ENCODE data around the gene KCND3.
A peak's percentile ranks its signal among the peaks of the same experiment; 100 is the strongest.

KCND3 gene

DNA sequence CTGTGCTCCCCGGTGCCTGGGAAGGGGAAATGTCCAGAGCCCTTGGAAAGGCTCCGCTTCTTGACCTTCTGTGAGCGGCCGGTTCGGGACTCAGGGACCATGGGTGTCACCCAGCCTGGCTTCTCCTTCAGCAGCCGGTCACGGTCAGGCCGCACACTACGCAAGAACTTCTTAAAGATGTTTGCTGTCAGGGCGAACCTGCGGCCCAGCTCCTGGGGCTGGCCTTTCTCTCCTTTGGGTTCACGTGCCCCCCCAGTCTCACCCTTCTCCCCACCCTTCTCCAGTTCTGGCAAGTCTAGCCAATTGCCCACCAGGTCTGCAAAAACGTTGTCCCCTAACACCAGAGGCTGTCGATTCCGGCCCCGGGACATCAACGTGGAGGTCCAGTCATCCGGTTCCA, 262.4 kb downstream of the KCND3 start (continued):
- TF ChIP-seq YY2 (tag by site-specific recombination; IDR thresholded peaks at IDR 0.05) (no peak), GLI4 (tag by site-specific recombination; IDR thresholded peaks at IDR 0.05) (no peak), SALL2 (tag by site-specific recombination; IDR thresholded peaks at IDR 0.05; ENCODE audit: borderline replicate concordance) (no peak), ZIC2 (tag by site-specific recombination; IDR thresholded peaks at IDR 0.05) (no peak), ZNF664 (tag by site-specific recombination; IDR thresholded peaks at IDR 0.05) (no peak), ZNF248 (tag by site-specific recombination; IDR thresholded peaks at IDR 0.05) (no peak)

DNA sequence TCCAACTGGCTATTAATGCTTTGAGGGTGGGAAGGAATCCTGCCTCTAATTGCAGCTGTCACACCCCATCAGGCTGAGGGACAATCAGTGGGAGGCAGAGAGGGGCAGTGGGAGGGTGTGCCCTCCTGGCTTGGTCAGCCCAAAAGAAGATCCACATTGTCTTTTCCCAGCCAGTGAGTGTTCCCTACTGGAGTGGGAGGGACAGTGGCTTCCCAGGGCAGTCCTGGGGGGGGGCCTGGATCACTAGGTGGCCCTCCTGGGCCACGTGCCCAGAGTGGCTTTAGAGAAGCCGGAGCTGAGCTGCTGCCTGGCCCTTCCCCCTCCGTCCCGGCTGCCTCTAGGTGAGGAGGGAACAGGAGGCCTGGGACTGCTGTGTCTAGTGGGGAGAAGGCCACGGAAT, 264.3 kb downstream of the KCND3 start:
- CTCF ChIA-PET: interaction anchor here (0.9 to 1.8 kb wide), 2 partner anchors 9 to 217 kb away, joined by 3 to 6 read pairs; no protein-coding TSS in a partner anchor
- no peak for TF ChIP-seq ZNF426 (tag by site-specific recombination; IDR thresholded peaks at IDR 0.05)
- TF ChIP-seq ZNF530 (tag by site-specific recombination; IDR thresholded peaks at IDR 0.05; ENCODE audit: low read depth): no peak
- peak; percentile 75 for TF ChIP-seq GLIS2 (tag by site-specific recombination; IDR thresholded peaks at IDR 0.05)
- peak; percentile 91 for TF ChIP-seq GLIS1 (tag by site-specific recombination; IDR thresholded peaks at IDR 0.05)
- TF ChIP-seq, protein P1, sequence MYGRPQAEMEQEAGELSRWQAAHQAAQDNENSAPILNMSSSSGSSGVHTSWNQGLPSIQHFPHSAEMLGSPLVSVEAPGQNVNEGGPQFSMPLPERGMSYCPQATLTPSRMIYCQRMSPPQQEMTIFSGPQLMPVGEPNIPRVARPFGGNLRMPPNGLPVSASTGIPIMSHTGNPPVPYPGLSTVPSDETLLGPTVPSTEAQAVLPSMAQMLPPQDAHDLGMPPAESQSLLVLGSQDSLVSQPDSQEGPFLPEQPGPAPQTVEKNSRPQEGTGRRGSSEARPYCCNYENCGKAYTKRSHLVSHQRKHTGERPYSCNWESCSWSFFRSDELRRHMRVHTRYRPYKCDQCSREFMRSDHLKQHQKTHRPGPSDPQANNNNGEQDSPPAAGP (tag by site-specific recombination; IDR thresholded peaks at IDR 0.05): 0 out of 2 replicates have a peak, but pooled peaks have one; percentile 27
- no peak for TF ChIP-seq ZNF311 (tag by site-specific recombination; IDR thresholded peaks at IDR 0.05; ENCODE audit: borderline replicate concordance)
- 0 out of 2 replicates have a peak, but pooled peaks have one; percentile 13 for TF ChIP-seq ZNF394 (tag by site-specific recombination; IDR thresholded peaks at IDR 0.05; ENCODE audit: borderline replicate concordance)
- TF ChIP-seq ZNF341 (tag by site-specific recombination; IDR thresholded peaks at IDR 0.05; ENCODE audit: low read depth): peak; percentile 31; the same call in 1 of the 2 replicates
- TF ChIP-seq ZNF548 (tag by site-specific recombination; IDR thresholded peaks at IDR 0.05): no peak
- TF ChIP-seq ZIC2 (tag by site-specific recombination; IDR thresholded peaks at IDR 0.05): peak; percentile 85
- no peak for TF ChIP-seq ZNF19 (tag by site-specific recombination; IDR thresholded peaks at IDR 0.05; ENCODE audit: low read depth)
- TF ChIP-seq PATZ1 (tag by site-specific recombination; IDR thresholded peaks at IDR 0.05): peak; percentile 59; the same call in 1 of the 2 replicates
- TF ChIP-seq SP2 (tag by site-specific recombination; IDR thresholded peaks at IDR 0.05): peak; percentile 20; the same call in 1 of the 2 replicates
- no peak for TF ChIP-seq ZNF146 (tag by site-specific recombination; IDR thresholded peaks at IDR 0.05)
- TF ChIP-seq EGR2 (tag by site-specific recombination; IDR thresholded peaks at IDR 0.05; ENCODE audit: low read depth): peak; percentile 61
- 0 out of 2 replicates have a peak, but pooled peaks have one; percentile 24 for TF ChIP-seq IKZF3 (tag by site-specific recombination; IDR thresholded peaks at IDR 0.05)
- no peak for TF ChIP-seq HOXA7 (CRISPR knock-in tag; IDR thresholded peaks at IDR 0.05; ENCODE audit: borderline replicate concordance)
- TF ChIP-seq SP7 (tag by site-specific recombination; IDR thresholded peaks at IDR 0.05): peak; percentile 71
- TF ChIP-seq ZNF792 (tag by site-specific recombination; IDR thresholded peaks at IDR 0.05): no peak
- TF ChIP-seq ZFHX2 (tag by site-specific recombination; conservative IDR thresholded peaks at IDR 0.05): peak; percentile 67
- TF ChIP-seq KLF9 (tag by site-specific recombination; IDR thresholded peaks at IDR 0.05; ENCODE audit: low read depth): 0 out of 2 replicates have a peak, but pooled peaks have one; percentile 27
- TF ChIP-seq SCRT1 (tag by site-specific recombination; IDR thresholded peaks at IDR 0.05; ENCODE audit: borderline replicate concordance): no peak
- no peak for TF ChIP-seq ZNF76 (tag by site-specific recombination; IDR thresholded peaks at IDR 0.05; ENCODE audit: borderline replicate concordance, low read depth)
- TF ChIP-seq, protein P2, sequence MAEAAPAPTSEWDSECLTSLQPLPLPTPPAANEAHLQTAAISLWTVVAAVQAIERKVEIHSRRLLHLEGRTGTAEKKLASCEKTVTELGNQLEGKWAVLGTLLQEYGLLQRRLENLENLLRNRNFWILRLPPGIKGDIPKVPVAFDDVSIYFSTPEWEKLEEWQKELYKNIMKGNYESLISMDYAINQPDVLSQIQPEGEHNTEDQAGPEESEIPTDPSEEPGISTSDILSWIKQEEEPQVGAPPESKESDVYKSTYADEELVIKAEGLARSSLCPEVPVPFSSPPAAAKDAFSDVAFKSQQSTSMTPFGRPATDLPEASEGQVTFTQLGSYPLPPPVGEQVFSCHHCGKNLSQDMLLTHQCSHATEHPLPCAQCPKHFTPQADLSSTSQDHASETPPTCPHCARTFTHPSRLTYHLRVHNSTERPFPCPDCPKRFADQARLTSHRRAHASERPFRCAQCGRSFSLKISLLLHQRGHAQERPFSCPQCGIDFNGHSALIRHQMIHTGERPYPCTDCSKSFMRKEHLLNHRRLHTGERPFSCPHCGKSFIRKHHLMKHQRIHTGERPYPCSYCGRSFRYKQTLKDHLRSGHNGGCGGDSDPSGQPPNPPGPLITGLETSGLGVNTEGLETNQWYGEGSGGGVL (tag by site-specific recombination; IDR thresholded peaks at IDR 0.05): peak; percentile 35; the same call in 1 of the 2 replicates
- 0 out of 2 replicates have a peak, but pooled peaks have one; percentile 22 for TF ChIP-seq ZBTB8A (tag by site-specific recombination; IDR thresholded peaks at IDR 0.05)
- no peak for TF ChIP-seq ZNF211 (tag by site-specific recombination; IDR thresholded peaks at IDR 0.05; ENCODE audit: low read depth)
- POLR2A ChIA-PET: interaction anchor here (2.1 kb wide), 2 partner anchors 11 to 14 kb away, joined by 4 read pairs; partner anchors contain the start of gene INKA2
- no peaks in the 10 kb centered on the region for H3K9me3 ChIP-seq (ENCODE audit: control insufficient read depth, insufficient read depth, low read depth, low read length)
- H3K36me3 ChIP-seq (ENCODE audit: control insufficient read depth in 2 of 2, insufficient read depth in 1 of 2, low read length in 2 of 2): no peaks in the 10 kb centered on the region
- H3K4me3 ChIP-seq (ENCODE audit: low read depth, low read length): no peak overlapping the region
- no peak overlapping the region for H3K27ac ChIP-seq (ENCODE audit: extremely low read depth, low read depth, low read length)
- H3K4me1 ChIP-seq (ENCODE audit: control insufficient read depth, insufficient read depth, low read length): no peaks in the 10 kb centered on the region
